Medulla oblongata (tissue), 1 donor: ENCODE data around the gene QSER1.
"Not testable (repeated sequence)": the region's sequence is repeated elsewhere in the genome, so short reads cannot be mapped to it uniquely, and the experiment has no call there.

Experiments used
- DNase-seq: peaks from one replicate; pipeline ENCODE4 v3.0.0-alpha.2; 2015; ENCODE audit errors: extremely low spot score

QSER1 gene

DNA sequence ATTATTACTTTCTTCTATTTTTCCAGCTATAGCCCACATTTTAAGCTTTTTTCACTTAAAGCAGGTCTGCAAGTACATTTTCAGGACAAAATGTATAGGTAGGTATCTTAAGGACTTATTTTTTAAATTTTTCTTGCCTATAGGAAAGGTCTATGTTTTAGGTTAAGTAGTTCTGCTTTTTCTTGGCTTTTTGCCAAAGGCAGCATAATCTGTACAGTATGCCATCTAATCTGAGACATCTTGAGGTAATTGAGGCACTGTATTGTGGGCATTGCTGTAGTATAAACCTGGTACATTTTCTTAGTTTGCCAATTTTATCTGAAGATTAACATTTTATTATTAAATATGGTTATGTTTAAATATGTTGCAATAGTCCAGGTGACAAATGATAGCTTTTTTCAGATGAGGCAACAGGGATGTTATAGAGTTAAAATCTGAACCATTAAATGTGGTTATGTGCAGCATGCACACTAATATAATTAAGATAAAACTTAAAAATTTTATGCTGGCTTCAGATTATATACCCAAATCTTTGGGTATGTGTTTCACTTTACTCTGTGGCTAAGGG, 42.9 kb downstream of the QSER1 start:
- DNase-seq: no peak

GRCh38 chr11:32936178-32936577, 43.6 kb downstream of the QSER1 start:
- not testable (repeated sequence) for DNase-seq

- DNase-seq: not testable (repeated sequence)
These were observed 44.7 kb downstream of the QSER1 start for GRCh38 chr11:32937283-32937682.

DNA sequence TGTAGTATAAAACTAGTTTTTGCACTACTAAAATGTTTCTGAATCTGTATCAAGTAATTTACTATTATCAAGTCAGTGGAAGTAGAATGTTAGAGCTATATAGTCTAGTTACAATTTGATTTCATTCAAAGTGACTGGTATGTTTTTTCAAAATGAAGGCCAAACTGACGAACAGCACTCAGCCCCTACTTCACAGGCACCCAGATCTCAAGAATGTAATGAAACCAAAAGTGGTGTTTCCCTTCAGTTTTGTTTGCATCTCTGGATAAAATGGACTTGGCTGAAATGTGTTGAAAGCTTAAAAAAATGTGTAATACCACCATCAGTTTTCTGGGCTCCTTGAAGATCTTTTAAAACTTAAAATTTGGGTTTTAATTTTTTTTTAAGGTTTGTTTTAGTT, 46.4 kb downstream of the QSER1 start:
- DNase-seq: no peak

GRCh38 chr11:32939866-32940265, 47.3 kb downstream of the QSER1 start:
- DNase-seq: no peak

DNA sequence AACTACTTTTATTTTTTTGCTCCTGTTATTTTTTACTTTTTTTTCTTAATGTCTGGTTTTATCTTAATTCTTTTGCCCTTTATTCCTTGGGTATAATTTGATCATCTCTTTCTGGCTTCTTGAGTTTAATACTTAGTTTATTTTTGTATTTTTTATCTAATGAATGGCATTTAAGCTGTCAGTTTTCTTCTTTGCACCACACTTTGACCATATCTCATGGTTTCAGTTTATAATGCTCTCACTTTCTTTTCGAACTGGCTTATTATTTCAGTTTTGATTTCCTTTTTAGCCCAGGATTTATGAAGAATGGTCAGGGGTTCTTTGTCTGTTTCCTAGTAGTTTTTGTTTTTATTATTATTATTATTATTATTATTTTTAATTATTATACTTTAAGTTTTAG, 48.3 kb downstream of the QSER1 start:
- no peak for DNase-seq

GRCh38 chr11:32947978-32948377, 55.4 kb downstream of the QSER1 start:
- no peak for DNase-seq

DNA sequence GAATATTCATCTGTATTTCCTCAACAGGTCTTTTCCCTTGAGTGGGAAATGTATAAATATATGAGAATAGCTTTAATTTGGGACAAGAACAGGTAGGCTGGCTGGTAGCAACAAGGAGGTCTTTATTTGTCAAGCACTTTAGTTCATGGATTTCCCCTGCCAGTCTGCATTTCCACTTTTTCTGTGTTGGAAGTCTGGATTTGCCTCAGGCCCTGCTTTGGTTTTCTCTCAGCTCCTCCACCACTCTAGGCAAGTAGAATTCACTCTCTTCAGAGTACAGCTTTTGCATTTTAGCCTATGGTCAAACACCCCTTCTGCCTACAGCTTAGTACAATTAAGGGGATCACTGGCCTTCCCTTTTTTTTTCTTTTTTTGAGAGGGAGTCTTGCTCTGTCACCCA, 57.1 kb downstream of the QSER1 start:
- DNase-seq: no peak

GRCh38 chr11:32952421-32952820, 59.8 kb downstream of the QSER1 start:
- no peak for DNase-seq

DNA sequence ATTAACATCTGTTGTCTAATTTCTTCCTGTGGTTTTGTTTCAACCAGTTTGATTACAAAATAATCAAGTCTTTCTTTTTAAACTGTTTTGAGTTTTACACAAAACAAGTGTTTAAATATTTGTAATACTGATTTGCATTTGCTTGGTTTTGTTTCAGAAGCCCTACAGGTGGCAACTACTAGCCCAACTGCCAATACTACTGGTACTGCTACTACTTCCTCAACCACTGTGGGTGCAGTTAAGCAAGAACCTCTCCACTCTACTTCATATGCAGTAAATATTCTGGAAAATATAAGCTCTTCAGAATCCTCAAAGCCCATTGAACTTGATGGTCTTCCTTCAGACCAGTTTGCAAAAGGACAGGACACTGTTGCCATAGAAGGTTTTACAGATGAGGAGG, 61.1 kb downstream of the QSER1 start:
- no peak for DNase-seq

GRCh38 chr11:32960553-32961164, 68.0 kb downstream of the QSER1 start:
- DNase-seq: peak; percentile 82

GRCh38 chr11:32962016-32962415, 69.4 kb downstream of the QSER1 start:
- no peak for DNase-seq

- no peak for DNase-seq
These were observed 71.1 kb downstream of the QSER1 start for GRCh38 chr11:32963721-32964120.

DNA sequence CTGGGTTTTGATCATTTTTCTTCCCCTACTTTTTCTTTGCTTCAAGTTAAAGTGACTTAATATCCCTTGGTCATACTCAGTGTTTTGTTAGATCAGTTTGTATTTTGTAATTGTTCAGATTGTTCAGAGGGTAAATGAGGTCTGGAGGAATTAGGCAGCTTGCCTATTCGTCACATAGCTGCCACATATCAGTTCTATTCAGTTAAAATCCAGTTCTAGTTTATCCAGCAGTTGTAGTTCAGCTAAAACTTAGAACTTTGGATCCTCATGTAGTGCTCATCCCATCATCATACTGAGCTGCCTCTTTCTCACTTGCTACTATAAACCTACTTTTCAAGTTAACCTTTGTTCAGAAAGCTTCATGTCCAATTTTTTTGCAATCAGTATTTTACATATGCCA, 75.9 kb downstream of the QSER1 start:
- DNase-seq: no peak

DNA sequence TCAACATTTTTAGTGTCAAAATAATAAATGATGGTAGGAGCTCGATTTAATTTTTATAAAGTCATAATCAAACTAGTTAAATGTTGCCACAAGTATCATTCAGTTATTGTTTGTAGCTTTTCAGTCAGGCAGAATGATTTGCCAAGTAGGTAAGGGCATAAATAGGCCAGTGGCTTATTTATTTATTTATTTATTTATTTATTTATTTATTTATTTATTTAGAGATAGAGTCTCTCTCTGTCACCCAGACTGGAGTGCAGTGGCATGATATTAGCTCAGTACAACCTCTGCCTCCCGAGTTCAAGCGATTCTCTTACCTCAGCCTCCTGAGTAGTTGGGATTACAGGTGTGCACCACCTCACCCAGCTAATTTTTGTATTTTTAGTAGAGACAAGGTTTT, 79.6 kb downstream of the QSER1 start:
- not testable (repeated sequence) for DNase-seq

- DNase-seq: no peak
These were observed 80.2 kb downstream of the QSER1 start for GRCh38 chr11:32972781-32973180.

DNA sequence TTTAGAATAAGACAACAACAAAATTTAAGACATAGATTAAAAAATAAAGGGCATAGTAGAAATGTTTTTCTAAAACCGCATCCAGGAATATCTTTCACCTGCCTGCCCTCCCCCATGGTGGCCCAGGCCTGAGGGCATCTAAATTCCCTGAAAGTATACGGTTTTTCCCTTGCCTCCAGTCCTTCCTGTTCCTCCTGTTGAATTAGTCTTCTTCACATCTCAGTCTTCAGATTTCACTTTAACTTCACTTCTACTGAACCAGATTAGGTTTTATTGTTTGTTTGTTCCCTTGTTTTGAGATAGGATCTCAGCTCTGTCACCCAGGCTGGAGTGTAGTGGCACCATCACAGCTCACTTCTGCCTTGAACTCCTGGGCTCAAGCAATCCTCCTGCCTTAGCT, 90.0 kb downstream of the QSER1 start:
- no peak for DNase-seq

GRCh38 chr11:32983506-32983905, 90.9 kb downstream of the QSER1 start:
- DNase-seq: no peak

- DNase-seq: no peak
These were observed 93.0 kb downstream of the QSER1 start for GRCh38 chr11:32985600-32985999.

DNA sequence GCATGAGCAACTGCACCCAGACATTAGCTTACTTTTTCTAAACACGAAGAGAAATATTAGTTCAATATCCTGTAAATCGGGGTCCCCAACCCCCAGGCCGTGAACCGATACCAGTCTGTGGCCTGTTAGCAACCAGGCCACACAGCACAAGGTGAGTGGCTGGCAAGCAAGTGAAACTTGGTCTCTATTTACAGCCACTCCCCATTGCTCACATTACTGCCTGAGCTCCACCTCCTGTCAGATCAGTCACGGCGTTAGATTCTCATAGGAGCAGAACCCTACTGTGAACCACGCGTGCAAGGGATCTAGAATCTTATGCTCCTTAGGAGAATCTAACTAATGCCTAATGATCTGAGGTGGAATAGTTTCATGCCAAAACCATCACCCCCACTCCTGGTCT, 95.2 kb downstream of the QSER1 start:
- no peak for DNase-seq

DNA sequence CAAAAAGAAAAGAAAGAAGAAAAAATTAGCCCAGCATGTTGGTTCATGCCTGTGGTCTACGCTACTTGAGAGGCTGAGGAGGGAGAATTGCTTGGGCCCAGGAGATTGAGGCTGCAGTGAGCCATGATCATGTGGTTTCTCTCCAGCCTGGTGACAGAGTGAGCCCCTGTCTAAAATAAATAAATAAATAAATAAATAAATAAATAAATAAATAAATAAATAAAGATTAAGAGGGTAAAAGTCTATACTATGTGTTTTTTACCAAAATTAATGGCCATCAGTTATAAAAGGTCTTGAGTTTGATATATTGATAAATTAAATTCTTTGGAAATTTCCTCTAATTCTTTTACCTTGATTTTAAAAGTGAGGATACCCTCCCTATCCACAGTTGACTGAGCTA, 97.9 kb downstream of the QSER1 start:
- DNase-seq: no peak

GRCh38 chr11:32991427-32991826, 98.8 kb downstream of the QSER1 start:
- no peak for DNase-seq

DNA sequence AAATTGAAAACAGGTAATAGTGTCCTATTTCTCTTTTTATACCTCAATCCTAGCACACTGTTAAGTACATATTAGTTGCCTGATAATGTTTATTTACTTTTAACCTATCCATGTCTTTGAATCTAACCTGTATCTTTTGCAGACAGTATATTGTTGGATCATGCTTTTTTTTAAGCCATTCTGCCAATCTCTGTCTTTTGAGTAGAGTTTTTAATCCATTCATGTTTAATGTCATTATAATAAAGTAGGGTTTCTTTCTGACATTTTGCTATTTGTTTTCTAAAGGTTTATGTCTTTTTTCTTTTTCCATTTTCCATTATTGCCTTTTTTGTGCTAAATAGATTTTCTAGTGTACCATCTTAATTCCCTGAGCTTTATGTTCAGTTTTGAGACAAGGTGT, 99.3 kb downstream of the QSER1 start:
- DNase-seq: no peak

- DNase-seq: no peak
These were observed 107.6 kb downstream of the QSER1 start for GRCh38 chr11:33000181-33000580.
